ENCODE measurements around the gene MOB2. TPM values are rescaled to one million over a fixed set of nuclear protein-coding genes. Genes with fewer than 3 reads are reported as not detected.
"Not testable (repeated sequence)": the region's sequence is repeated elsewhere in the genome, so short reads cannot be mapped to it uniquely, and the experiment has no call there.

The MOB2 gene
- total RNA-seq, 1 donor from 2014 or later = 29.0 TPM

- H3K9me3 Mint-ChIP-seq (ENCODE audit: unreplicated experiment) = peaks cover 11% of the 10 kb centered on the region
- H3K36me3 Mint-ChIP-seq (ENCODE audit: unreplicated experiment) = no peaks in the 10 kb centered on the region
- peaks cover 14% of the 10 kb centered on the region for H3K27me3 Mint-ChIP-seq (ENCODE audit: unreplicated experiment)
- no peak overlapping the region for H3K27ac Mint-ChIP-seq (ENCODE audit: unreplicated experiment)
- H3K4me1 Mint-ChIP-seq (ENCODE audit: low read depth, unreplicated experiment) = peaks cover 54% of the 10 kb centered on the region
- TF ChIP-seq, protein P1, sequence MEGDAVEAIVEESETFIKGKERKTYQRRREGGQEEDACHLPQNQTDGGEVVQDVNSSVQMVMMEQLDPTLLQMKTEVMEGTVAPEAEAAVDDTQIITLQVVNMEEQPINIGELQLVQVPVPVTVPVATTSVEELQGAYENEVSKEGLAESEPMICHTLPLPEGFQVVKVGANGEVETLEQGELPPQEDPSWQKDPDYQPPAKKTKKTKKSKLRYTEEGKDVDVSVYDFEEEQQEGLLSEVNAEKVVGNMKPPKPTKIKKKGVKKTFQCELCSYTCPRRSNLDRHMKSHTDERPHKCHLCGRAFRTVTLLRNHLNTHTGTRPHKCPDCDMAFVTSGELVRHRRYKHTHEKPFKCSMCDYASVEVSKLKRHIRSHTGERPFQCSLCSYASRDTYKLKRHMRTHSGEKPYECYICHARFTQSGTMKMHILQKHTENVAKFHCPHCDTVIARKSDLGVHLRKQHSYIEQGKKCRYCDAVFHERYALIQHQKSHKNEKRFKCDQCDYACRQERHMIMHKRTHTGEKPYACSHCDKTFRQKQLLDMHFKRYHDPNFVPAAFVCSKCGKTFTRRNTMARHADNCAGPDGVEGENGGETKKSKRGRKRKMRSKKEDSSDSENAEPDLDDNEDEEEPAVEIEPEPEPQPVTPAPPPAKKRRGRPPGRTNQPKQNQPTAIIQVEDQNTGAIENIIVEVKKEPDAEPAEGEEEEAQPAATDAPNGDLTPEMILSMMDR (IDR thresholded peaks at IDR 0.05; ENCODE audit: partially characterized antibody, unreplicated experiment) = peak; percentile 94
- peak; percentile 97 for DNase-seq
- H3K4me3 Mint-ChIP-seq (ENCODE audit: unreplicated experiment) = no peak overlapping the region
Measured at GRCh38 chr11:1515082-1516060, 28.8 kb upstream of the MOB2 start.

DNA sequence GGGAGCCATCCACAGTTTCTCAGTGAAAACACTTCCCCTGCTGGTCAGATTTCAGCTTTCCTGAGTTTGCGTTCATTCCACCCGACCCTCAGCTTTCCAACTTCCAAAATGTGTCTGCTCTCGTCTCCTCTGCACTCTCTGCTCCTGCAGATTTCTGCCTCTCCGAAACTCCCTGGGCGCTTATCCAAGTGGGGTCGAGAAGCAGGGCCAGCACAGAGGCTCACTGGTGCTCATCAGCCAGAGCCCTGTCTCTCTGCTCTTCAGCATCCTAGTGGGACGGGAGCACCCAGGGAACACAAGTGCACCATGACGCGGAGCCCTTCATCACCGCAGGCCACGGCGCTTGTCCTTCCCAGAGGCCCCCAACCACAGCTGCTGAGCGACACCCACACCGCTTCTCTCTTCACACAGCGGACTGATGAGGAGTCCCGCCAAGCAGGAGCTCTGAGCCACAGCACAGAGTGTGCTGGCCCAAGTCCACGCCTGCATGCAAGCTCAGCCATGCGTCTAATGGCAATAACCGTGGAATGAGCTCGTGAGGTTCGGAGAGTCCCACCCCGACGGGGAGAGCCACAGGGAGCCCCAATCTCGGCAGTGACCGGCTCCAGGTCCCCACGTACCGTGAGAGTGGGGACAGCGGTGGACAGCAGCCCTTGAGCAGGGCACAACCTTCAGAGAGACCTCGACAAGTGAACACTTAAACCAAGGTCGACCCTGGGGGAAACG is 27.9 kb upstream of the MOB2 start:
- peaks cover 12% of the 10 kb centered on the region for H3K9me3 Mint-ChIP-seq (ENCODE audit: unreplicated experiment)
- no peak overlapping the region for H3K4me3 Mint-ChIP-seq (ENCODE audit: unreplicated experiment)
- H3K36me3 Mint-ChIP-seq (ENCODE audit: unreplicated experiment) = no peaks in the 10 kb centered on the region
- no peak for DNase-seq
- H3K27me3 Mint-ChIP-seq (ENCODE audit: unreplicated experiment) = peaks cover 13% of the 10 kb centered on the region
- peaks cover 51% of the 10 kb centered on the region for H3K4me1 Mint-ChIP-seq (ENCODE audit: low read depth, unreplicated experiment)
- H3K27ac Mint-ChIP-seq (ENCODE audit: unreplicated experiment) = no peak overlapping the region
- TF ChIP-seq, protein P1 (IDR thresholded peaks at IDR 0.05; ENCODE audit: partially characterized antibody, unreplicated experiment) = no peak

DNA sequence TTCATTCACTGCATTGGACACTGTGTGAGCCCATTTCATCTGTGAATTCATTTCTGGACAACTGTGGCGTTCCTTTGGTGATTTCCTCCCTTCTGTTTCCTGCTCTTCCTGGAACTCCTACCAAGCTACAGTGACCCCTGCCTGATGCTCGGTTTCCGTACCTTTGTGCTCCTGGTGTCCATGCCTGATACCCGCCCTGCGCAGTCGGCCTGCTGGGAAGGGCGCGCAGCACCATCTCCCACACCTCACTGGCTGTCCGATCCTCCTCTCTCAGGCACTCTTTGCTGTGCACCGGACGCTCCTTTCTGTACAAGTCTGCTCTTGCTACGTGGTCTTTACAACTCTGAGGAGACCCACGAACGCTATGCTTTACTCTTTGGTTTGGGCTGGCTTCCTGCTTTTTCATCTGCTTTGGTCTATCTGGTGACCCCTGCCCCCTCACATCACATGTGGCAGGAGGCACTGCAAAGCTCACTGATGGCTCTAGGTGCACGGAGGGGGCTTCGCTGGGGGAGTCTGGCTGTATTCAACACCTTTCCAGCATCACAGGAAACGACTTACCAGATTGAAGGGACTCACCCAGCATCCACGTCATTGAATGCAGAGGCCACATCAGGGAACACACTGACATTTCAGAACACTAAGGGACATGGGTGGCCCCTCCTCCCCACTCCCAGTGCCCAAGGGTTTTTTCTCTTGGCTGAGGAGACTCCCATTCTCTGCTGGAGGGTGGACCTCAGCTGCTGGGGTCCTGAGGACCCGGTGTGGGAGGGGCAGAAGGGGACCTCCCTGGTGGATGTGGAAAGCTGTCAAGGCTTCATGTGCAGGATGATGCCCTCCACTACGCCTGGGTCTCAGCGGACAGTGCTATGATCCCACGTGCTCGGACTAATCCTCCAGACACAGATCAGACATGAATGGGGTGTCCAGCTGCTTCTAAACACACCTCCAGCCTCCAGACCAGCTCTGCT is 27.0 kb upstream of the MOB2 start:
- H3K4me1 Mint-ChIP-seq (ENCODE audit: low read depth, unreplicated experiment) = peaks cover 47% of the 10 kb centered on the region
- peak overlapping the region; percentile 5 for H3K4me3 Mint-ChIP-seq (ENCODE audit: unreplicated experiment)
- H3K27ac Mint-ChIP-seq (ENCODE audit: unreplicated experiment) = peak overlapping the region; percentile 62
- no peaks in the 10 kb centered on the region for H3K36me3 Mint-ChIP-seq (ENCODE audit: unreplicated experiment)
- peaks cover 11% of the 10 kb centered on the region for H3K9me3 Mint-ChIP-seq (ENCODE audit: unreplicated experiment)
- TF ChIP-seq, protein P1 (IDR thresholded peaks at IDR 0.05; ENCODE audit: partially characterized antibody, unreplicated experiment) = no peak
- H3K27me3 Mint-ChIP-seq (ENCODE audit: unreplicated experiment) = peaks cover 10% of the 10 kb centered on the region
- DNase-seq = no peak

- Mint-ChIP-seq H3K4me1 (ENCODE audit: low read depth, unreplicated experiment) (peaks cover 45% of the 10 kb centered on the region), H3K9me3 (ENCODE audit: unreplicated experiment) (peaks cover 11% of the 10 kb centered on the region)
- not testable (repeated sequence) for H3K4me3 Mint-ChIP-seq (ENCODE audit: unreplicated experiment); H3K36me3 Mint-ChIP-seq (ENCODE audit: unreplicated experiment); H3K27ac Mint-ChIP-seq (ENCODE audit: unreplicated experiment); H3K27me3 Mint-ChIP-seq (ENCODE audit: unreplicated experiment); DNase-seq
Measured at GRCh38 chr11:1512531-1513258, 26.1 kb upstream of the MOB2 start.

Data from glutamatergic neuron (in vitro differentiated cells).